Suprapubic skin (tissue), 4 donors: ENCODE results near the gene RUNX1.

Experiments
- POLR2A ChIP-seq, 2 donors: fragments of 450-650 bp; IDR thresholded peaks; one replicate each; pipeline ENCODE4 v1.6.1; 2017; ENCODE audit warnings: antibody characterized with exemption in 2 of 2, mild to moderate bottlenecking in 2 of 2, moderate library complexity in 2 of 2
- POLR2AphosphoS5 ChIP-seq, 3 donors: sonication (generic); formaldehyde crosslinking; IDR thresholded peaks; one replicate each; pipeline ENCODE4 v1.6.1; 2017; ENCODE audit warnings: antibody characterized with exemption in 3 of 3
- TF ChIP-seq, protein P1 (sequence below), 2 donors: fragments of 200-600 bp in 1 of 2; fragments of 450-650 bp in 1 of 2; sonication (generic) in 1 of 2; IDR thresholded peaks; one replicate each; pipeline ENCODE4 v1.5.1; 2016 to 2019; ENCODE audit warnings: antibody characterized with exemption in 2 of 2, mild to moderate bottlenecking in 1 of 2, moderate library complexity in 1 of 2

DNA sequence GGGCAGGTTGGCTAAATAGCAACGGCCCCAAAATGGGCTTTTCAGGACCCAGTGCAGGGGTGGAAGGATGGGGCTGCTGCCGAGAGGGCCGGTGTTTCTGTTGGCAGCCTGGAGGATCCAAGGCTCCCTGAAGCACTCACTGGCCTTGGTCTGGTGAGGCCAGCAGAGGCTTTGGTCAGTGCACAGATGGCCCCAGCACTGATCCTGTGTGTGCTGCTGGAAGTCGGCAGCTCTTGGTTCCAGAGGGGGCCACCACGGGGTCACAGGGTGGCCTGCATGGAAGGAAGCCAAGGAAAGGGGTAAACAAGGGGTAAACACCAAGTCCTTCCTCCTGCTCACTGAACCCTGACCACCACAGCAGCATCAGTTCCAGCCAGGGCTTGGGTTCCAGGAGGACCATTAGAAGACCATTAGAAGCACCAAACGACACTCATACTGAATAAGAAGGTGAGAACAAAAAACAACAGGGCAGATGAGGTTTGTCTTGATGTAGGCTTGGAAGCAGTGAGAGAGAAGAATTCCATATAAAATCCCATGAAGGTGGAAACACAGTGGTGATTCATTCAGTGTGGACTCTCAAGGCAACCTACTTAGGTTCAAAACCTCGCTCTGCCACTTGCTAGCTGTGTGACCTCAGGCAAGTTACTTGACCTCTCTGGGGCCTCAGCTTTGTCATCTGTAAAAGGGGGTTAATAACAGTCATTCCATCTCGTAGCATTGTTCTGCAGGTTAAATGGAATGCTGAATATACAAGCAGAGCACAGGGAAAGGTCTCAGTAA is 184.5 kb downstream of the RUNX1 start:
- TF ChIP-seq POLR2AphosphoS5 (IDR thresholded peaks at IDR 0.05) = no peak
- TF ChIP-seq, protein P1, sequence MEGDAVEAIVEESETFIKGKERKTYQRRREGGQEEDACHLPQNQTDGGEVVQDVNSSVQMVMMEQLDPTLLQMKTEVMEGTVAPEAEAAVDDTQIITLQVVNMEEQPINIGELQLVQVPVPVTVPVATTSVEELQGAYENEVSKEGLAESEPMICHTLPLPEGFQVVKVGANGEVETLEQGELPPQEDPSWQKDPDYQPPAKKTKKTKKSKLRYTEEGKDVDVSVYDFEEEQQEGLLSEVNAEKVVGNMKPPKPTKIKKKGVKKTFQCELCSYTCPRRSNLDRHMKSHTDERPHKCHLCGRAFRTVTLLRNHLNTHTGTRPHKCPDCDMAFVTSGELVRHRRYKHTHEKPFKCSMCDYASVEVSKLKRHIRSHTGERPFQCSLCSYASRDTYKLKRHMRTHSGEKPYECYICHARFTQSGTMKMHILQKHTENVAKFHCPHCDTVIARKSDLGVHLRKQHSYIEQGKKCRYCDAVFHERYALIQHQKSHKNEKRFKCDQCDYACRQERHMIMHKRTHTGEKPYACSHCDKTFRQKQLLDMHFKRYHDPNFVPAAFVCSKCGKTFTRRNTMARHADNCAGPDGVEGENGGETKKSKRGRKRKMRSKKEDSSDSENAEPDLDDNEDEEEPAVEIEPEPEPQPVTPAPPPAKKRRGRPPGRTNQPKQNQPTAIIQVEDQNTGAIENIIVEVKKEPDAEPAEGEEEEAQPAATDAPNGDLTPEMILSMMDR (IDR thresholded peaks at IDR 0.05) = no peak
- no peak for TF ChIP-seq POLR2A (IDR thresholded peaks at IDR 0.05)
